ENCODE results near the gene NTN5.
A peak's percentile ranks its signal among the peaks of the same experiment; 100 is the strongest.
"Not testable (repeated sequence)": the region's sequence is repeated elsewhere in the genome, so short reads cannot be mapped to it uniquely, and the experiment has no call there.

Gene NTN5, protein sequence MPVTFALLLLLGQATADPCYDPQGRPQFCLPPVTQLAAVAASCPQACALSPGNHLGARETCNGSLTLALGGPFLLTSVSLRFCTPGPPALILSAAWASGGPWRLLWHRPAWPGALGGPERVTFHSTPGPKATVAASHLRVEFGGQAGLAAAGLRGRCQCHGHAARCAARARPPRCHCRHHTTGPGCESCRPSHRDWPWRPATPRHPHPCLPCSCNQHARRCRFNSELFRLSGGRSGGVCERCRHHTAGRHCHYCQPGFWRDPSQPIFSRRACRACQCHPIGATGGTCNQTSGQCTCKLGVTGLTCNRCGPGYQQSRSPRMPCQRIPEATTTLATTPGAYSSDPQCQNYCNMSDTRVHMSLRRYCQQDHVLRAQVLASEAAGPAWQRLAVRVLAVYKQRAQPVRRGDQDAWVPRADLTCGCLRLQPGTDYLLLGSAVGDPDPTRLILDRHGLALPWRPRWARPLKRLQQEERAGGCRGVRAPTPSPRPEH

DNA sequence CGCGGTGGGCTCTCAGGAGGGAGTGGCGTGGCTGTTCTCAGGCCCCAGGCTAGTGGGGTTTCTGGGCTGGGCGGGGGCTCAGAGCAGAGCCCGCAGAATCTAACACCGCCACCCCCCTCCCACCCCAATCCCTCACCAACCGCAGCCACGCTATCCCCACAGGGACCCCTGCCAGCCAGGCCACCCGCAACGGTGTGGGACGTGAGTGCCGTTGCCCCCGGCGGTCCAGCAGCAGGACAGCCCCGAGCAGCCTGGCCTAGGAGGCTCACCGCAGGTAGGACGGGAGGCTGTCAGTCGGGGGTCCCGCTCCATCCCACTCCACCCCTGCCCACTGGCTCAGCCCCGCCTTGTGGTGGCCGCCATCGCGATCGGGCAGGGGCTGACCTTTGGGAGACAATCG lies at the start of gene NTN5:
NTN5 (minus strand) TSS at position 24 of the 400 bp plus-strand sequence. CDS start 2,031 bp downstream, outside the sequence.
- DNase-seq (ENCODE audit: low spot score), result no peak

DNA sequence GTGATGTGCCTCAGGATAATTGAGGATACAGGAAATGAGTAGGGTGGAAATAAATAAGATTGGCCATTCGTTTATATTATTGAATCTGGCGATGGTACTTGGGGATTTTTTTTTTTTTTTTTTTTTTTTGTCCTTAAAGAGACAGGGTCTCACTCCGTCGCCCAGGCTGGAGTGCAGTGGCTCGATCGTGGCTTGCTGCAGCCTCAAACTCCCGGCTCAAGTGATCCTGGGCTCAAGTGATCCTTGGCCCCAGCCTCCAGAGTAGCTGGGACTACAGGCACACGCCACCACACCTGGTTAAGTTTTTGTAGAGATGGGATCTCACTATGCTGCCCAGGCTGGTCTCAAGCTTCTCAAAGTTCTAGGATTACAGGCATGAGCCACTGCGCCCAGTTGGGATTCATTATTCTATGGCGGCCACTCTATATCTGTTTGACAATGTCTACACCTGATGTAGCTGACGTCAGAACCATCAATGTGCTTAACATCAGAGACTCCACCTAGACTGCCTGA lies 49.4 kb upstream of the NTN5 start:
- no peak for DNase-seq (ENCODE audit: low spot score)

DNA sequence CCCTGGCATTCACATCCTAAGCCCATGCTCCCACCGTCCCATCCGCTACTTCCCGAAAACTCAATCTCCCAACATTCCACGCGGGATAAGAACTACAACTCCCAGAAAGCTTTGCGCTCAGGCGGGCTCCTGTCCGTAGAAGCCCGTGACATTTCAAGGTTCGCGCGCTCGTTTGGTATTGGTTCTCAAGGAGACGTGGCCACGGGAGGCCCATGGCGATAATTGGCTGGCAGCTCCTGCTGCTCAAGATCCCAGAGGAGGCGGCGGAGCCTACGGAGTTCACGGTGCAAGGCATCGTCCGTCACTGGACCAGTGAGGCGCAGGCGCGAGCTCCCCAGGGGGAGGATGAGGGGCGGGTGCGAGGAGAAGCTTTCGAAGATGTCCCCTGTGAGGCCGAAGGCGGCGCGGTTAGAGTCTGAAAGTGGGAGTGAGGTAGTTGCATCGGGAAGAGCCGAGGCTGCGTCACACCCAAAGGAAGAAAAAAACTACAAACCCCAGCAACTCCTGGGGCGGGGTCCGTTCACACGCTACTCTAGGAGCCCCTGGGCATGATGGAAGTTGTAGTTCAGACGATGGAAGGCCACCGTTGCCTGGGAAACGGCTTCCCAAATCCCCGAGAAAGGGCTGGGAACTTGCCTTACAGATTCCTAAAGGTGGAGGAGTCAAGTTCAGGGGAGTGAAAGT lies 47.9 kb upstream of the NTN5 start:
- DNase-seq (ENCODE audit: low spot score), result peak; percentile 99

DNA sequence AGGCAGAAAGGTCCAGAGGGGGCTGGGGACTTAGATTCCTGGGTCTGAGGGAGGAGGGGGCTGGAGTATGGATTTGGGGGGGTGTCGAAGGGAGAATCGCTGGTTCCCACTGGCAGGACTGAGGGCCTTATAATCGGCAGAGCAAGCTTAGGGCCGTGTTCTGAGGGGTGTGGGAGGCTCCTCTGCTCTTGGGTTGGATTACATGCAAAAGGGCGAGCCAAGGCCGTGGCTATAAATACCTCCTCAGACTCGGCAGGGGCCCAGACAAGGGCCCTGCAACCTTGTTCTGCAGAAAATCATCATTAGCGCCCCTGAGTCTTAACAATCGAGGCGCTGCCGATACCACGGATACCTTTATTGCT lies 47.4 kb upstream of the NTN5 start:
- no peak for DNase-seq (ENCODE audit: low spot score)

DNA sequence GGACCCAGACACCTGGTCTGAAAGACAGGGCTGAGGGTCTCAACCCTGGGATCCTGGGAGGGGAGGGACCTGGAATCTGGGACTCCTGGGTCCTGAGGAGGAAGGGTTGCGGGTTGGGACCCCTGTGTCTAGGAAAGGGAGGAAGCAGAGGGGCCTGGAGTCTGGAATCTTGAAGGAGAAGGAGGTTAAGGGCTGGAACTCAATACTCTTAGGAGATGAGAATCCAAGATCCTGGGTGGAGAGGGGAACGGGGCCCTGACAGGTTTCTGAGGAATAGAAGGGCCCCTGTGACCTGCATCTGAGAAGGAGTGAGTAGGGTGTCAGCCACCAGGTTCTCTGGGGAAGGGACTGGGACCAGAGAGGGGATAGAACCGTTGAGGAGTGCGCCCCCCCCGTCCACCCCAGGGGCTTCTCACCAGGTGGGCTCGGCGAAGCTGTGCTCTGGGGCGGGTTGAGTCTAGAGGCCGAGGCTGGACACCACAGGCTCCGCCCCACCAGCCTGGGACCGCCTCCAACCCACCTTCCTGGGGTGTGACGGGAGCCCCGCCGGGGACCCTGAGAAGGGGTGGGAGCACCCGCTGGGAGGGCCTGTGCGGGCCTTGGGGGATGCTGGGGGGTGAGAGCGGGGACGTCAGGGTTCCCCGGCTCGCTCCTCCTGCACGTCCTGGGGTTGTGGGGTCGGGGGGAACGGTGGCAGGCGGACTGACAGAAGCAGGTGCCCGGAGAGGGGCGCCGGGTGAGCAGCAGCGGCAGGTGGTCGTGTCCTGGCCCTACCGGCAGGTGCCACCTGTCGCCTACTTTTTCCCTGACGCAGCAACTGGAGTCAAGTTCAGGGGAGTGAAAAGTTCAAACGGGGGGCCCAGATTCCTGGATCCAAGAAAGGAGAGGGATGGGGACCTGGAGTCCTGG lies 46.7 kb upstream of the NTN5 start, which contains the start of gene MAMSTR:
MAMSTR (minus strand) TSS at position 463 of the 909 bp plus-strand sequence. CDS start 694 bp downstream, outside the sequence.
- DNase-seq (ENCODE audit: low spot score), result peak; percentile 2

DNA sequence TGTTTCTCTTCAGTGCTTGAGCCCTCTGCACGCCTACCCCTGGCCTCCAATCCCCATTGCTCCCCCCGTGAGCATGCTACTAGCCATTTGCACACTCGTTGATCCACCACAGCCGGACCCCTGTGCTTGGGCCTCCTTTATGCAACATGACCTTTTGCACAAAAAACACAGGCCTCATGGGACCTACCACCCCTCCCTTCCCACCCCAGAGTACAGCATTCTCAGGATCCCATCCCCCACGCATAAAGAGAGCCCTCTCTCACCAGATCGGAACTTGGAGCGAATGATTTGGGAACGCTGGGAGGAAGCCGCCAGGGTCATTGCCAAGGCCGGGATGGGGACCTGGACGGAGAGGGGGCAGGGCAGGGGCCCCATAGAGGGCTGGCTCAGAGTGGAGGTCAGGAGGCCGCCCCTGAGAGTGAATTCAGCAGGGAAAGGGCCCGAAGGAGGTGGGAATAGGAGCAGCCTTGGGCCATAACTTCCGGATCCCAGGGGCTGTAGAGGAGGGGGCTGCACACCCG lies 46.0 kb upstream of the NTN5 start:
- DNase-seq (ENCODE audit: low spot score), result no peak

DNA sequence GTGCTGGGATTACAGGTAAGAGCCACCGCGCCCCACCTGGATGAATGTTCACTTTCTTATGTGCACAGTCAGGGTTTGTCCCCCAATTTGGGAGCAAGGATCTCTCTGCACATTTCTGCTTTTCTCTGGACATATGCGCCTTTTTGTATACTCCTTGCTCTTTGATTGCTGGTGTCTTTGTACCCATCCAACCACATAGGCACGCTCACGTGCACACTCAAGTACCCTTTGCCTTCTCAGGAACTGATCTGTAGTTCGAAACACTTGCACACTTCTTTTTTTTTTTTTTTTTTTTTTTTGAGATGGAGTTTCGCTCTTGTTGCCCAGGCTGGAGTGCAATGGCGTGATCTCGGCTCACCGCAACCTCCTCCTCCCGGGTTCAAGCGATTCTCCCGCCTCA lies 45.3 kb upstream of the NTN5 start:
- not testable (repeated sequence) for DNase-seq (ENCODE audit: low spot score)

DNA sequence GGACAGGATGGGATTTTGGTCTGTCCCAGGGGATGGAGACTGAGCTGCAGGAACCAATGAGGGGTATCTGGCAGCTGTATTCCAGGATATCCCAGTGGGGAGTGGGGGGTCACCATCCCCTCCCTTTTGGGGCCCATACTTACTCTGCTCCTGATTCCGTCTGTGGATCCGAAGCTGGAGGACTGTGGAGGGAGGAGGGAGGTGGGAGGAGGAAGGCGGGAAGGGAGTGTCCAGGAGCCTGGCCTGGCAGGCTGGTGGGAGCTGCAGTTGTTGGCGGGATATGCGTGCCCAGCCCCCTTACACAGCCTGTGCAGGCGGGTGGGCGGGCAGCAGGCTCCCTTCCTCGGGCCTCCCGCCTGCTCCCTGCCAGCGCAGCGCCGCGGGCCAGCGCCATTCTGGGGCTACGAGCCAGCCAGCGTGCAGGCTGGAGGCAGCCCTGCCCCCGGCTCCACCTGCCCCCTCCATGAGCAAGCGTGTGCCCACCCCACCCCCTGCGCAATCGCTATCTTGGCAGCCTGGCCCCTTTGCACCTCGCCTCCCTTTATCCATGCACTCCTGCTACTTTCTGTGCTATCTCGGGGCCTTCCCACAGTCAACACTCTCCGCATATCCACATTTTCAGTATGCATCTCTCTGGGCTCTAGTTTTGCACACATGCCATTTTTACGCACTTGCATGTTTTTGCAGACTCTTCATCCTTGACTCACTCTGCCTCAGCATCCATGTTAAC lies 43.9 kb upstream of the NTN5 start:
- peak; percentile 44 for DNase-seq (ENCODE audit: low spot score)

DNA sequence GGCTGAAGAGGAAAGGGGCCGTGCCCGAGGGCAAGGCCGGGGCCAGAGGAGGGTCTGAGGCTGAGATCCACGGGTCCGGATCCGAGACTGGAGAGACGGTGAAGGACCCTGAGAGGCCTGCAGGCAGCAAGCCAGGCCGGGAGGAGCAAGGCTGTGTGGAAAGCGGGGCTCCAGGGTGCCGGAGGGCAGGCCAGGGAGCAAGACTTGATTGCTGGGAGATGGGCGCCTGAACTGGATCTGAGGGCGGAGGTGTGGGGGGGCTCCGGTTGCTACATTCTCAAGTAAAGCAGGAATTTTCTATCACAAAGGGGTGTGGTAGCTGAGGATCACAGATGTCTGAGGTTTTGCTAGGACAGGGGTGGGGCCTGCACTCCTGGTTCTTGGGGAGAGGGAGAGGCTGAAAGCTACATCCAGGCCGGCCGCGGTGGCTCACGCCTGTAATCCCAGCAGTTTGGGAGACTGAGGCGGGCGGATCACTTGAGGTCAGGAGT lies 42.9 kb upstream of the NTN5 start:
- DNase-seq (ENCODE audit: low spot score), result no peak

DNA sequence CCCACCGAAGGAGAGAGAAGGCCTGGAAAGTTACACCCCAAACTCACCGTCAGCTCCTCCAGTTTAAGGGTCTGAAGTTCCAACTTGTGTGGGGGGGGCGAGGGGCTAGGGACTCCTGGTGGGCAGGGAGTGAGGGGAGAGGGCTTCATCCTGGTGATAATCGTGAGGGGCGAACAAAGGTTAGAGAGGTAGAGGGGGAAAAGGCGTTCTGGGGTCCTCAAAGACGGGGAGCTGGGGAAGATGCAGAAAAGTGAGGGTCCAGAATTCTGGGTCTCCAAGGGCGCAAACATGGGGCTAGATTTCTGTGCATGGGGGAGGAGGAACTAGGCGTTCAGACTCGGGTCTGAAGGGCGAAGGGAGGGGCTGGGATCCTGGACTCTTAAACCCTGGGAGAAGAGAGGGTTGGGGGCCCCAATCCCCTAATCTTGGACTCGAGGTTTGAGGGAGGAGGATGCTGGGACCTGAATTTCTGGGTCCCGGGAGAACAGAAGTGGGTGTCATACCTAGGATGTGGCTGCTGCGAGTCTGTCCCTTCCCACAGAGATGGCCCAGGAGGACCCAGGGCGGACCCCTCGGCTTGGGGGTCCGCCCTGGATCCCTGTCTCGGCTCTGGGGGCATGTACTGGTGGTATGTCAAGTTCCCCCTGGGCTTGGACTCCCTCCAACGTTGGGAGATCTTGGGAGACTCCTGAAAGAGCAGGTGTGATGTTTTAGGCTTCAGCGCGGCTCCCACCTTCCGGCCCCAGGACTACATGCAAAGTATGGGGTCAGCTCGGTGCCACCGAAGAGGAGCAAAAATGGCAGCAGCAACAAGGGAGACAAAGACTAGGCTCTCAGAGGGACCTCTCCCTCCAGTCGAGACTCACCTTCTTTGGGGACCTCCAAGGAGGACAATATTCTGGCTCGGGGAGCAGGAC lies 42.2 kb upstream of the NTN5 start:
- DNase-seq (ENCODE audit: low spot score), result no peak

DNA sequence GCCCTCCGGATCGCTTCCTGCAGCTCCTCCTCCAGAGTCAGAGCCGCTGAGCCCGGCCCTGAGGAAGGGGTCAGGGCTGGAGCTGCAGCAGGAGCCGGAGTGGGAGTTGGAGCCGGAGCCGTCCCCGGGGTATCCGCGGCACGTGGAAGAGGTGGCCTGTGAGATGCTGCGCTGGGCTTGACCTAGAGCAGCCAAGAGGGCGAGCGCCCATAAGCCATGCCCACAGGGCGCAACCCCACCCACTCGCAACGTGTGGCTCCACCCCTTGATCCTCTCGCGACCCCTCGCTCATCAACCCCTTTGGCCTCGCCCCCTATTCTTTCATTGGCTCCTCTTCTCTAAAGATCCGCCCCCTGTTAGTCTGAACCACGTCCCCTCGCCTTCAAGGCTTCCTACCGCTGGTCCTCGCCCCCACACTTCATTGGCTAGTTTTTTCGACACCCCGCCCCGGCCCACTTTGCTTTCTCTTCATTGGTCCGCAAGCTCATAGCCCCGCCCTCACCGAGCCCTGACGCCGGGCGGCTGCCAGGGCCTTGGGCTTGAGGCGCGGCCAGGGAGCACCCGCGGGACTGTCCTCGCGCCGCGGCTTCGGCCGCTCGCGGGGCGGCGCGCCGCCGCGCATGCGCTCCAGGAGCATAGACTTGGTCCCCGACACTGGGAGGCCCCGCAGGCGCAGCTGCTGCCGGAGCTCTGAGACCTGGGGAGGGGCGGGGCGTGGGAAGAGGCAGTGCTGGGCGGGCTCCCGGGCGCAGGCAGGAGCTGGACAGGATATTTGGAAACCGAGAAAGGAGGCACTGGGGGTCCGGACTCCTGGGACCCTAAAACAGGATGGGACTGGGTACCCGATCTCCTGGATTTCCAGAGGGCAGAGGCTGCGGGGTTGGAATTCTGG lies 41.3 kb upstream of the NTN5 start:
- peak; percentile 100 for DNase-seq (ENCODE audit: low spot score)

DNA sequence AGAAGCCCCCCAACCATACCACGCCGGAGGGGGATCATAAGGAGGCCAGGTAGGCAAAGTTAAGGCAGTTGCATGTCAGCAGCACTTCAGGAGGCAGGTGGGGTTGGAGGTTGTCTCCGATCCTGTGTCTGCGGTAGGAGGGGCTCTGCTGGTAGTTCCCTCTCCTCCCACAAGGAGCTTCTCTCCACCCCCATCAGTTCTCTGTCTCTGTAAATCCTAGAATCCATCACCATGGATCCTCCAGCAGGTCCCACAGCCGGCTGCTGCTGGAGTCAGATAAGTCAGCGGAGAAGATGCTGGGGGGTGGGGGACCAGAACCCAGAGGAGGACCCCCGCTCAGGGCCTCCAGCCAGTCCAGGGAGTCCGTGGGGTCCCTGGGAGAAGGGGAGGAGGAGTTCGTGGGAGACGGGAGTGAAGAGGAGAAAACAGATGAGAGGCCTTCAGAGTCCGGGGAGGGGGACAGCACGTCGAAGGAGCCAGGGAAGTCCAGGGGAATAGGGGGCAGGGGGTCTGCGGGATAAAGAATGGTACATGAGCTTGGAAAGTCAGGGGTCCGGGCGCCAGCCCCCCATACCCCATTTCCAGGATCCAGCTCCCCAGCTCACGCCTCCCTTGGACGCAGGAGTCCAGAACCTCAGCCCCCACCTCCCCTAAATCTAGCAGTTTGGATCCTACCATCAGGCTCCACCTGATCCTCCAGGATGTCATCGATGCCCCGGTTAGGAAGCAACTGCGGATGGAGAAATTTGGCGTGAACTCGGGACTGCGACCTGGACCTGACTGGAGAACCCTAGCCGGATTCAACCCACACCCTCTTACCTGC lies 40.4 kb upstream of the NTN5 start:
- no peak for DNase-seq (ENCODE audit: low spot score)

DNA sequence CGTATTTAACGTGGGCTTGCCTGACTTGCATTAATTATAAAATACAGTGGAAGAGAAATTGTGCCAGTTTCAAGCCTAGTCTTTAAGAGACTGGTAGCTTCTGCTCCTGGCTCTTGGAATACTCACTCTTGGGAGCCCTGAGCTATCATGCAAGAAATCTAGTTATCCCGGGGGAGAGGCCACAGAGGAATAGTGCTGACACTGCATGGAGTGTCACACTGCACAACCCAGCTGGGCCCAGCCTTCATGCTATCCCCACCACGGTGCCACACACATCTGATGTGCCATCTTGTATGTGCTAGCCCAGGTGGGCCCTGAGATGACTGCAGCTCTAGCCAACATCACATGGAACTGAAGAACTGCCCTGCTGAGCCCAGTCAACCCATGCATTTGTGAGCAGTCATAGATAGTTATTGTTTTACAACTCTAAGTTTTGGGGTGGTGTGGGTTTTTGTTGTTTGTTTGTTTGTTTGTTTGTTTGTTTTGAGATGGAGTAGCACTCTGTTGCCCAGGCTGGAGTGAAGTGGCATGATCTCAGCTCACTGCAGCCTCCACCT lies 38.4 kb upstream of the NTN5 start:
- no peak for DNase-seq (ENCODE audit: low spot score)

DNA sequence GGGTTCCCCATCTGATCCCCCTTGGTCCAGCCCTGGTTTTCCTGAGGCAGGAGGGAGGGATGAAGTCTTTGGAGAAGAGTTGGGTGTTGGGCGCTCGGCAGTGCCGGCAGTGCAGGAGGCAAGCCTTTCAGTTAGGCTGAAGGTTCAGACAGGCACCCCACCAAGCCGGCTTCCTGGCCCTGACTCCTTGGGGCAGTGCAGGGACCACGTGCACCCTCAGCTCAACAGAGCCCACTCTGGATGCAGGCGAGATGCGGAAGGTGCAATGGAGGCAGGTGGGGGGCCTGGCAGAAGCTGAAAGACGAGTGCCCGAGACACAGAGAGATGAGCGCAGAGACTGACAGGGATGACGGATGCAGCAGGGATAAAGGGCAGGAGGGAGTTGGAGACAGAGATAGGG lies 35.7 kb upstream of the NTN5 start:
- no peak for DNase-seq (ENCODE audit: low spot score)

DNA sequence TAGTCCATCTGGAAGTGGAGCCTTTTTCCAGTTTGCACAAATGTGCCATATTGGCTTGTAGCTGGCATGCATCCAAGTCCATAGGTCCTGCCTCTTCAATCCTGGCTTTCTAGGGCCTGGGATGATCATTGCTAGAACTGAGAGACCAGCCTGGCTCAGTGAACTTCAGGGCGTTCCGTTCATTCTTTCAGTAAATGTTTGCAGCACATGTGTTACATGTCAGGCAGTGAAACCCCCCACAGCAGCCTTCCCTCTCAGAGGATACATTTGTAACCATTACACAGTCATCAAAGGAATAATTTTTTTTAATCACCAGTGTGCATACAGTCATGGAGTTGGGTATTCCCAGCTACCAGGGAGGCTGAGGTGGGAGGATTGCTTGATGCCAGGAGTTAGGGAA lies 32.6 kb upstream of the NTN5 start:
- no peak for DNase-seq (ENCODE audit: low spot score)

DNA sequence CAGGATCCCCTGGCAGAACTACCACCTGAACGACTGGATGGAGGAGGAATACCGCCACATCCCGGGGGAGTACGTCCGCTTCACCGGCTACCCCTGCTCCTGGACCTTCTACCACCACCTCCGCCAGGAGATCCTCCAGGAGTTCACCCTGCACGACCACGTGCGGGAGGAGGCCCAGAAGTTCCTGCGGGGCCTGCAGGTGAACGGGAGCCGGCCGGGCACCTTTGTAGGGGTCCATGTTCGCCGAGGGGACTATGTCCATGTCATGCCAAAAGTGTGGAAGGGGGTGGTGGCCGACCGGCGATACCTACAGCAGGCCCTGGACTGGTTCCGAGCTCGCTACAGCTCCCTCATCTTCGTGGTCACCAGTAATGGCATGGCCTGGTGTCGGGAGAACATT lies 30.5 kb upstream of the NTN5 start:
- no peak for DNase-seq (ENCODE audit: low spot score)

DNA sequence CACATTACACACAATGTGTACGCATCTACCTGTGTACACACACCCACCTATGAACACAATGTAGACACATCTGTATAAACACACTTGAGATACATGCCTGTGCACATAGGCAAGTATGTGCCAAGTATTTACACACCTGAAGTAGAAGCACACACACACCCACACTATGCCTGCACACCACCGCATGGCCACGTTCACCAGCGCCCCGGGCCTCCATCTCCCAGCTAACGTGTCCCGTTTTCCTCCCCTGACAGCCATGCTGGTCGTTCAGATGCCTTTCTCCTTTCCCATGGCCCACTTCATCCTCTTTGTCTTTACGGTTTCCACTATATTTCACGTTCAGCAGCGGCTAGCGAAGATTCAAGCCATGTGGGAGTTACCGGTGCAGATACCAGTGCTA lies 29.9 kb upstream of the NTN5 start:
- DNase-seq (ENCODE audit: low spot score), result no peak

DNA sequence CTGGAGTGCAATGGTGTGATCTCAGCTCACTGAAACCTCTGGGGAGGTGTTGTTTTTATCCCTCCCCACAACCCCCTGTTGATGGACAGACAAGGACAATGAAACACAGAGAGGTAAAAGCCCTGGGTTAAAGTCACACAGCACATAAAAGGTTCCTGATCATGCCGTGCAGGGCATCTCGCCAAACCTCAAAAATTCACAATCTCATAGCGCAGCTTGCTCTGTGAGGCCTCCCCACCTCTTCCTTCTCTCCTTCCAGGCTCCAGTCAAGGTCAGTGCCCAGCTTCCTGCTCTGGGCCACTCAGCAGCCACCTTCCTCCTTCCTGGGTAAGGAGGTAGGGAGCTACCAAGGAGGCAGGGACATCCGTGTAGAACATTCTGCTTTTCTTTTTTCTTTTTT lies 25.2 kb upstream of the NTN5 start:
- peak; percentile 67 for DNase-seq (ENCODE audit: low spot score)

Data from AG08396 (cell line).